Ishikawa (cell line): ENCODE data around the gene GM2A.

Experiments used
- CEBPB ChIP-seq: IDR thresholded peaks from 2 replicates; pipeline ENCODE4 v1.6.1; 2012
- CREB1 ChIP-seq: IDR thresholded peaks from 2 replicates; pipeline ENCODE4 v1.6.1; 2012; ENCODE audit warnings: low read depth
- EGR1 ChIP-seq: IDR thresholded peaks from 2 replicates; pipeline ENCODE4 v1.6.1; 2012
- EP300 ChIP-seq: IDR thresholded peaks from 2 replicates; pipeline ENCODE4 v1.6.1; 2012; ENCODE audit warnings: borderline replicate concordance
- FOXM1 ChIP-seq: IDR thresholded peaks from 2 replicates; pipeline ENCODE4 v1.6.1; 2012; ENCODE audit warnings: low read depth, borderline replicate concordance
- NFIC ChIP-seq: IDR thresholded peaks from 2 replicates; pipeline ENCODE4 v1.6.1; 2012
- RAD21 ChIP-seq: IDR thresholded peaks from 2 replicates; pipeline ENCODE4 v1.6.1; 2012; ENCODE audit warnings: low read depth
- TAF1 ChIP-seq: IDR thresholded peaks from 2 replicates; pipeline ENCODE4 v1.6.1; 2012; ENCODE audit warnings: low read depth, mild to moderate bottlenecking
- TCF12 ChIP-seq: IDR thresholded peaks from 2 replicates; pipeline ENCODE4 v1.6.1; 2012; ENCODE audit warnings: low read depth
- TEAD4 ChIP-seq: IDR thresholded peaks from 2 replicates; pipeline ENCODE4 v1.6.1; 2012
- YY1 ChIP-seq: IDR thresholded peaks from 2 replicates; pipeline ENCODE4 v1.6.1; 2012; ENCODE audit warnings: low read depth
- ZBTB7A ChIP-seq: IDR thresholded peaks from 2 replicates; pipeline ENCODE4 v1.6.1; 2012; ENCODE audit warnings: low read depth
- TF ChIP-seq, protein P1 (sequence below): IDR thresholded peaks from 2 replicates; pipeline ENCODE4 v1.6.1; 2012
- TF ChIP-seq, protein P2 (sequence below): IDR thresholded peaks from 2 replicates; pipeline ENCODE4 v1.6.1; 2012
- TF ChIP-seq, protein P3 (sequence below): IDR thresholded peaks from 2 replicates; pipeline ENCODE4 v1.6.1; 2012; ENCODE audit warnings: low read depth, mild to moderate bottlenecking

GM2A gene

DNA sequence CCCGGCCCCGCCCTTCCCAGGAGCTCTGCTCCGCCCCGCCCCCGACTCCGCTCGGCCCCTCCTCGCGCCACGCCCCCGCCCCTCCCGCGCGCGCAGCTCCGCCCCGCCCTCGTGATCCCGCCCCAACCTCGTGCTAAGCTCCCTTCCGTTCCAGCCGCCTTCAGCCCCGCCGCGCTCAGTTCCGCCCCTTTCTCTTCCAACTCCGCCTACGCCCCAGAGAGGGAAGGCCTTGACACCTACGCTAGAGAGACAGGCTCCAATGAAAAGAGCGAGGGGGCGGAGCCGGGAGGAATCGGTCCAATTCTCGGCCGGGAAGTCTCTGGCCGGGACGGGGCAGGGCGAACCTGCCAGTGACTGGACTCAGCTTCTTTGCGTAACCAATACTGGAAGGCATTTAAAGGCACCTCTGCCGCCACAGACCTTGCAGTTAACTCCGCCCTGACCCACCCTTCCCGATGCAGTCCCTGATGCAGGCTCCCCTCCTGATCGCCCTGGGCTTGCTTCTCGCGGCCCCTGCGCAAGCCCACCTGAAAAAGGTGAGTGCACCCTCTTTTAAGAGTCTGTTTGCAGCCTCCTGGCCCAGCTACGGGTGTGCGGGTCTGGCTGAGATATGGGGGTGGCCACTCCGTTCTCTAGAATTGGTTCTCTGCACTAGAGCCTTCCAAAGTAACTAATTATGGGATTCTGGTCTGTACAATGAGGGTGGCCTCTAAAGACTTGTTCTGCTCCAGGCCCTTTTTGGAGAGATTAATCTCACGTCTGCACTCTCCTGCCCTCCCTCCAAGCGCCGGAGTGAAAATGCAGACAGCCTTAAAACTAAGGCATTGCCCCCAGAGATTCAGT, at the start of gene GM2A:
TSS of gene GM2A (plus strand) at position 424 of the 843 bp plus-strand sequence. CDS start at position 456, 32 bp downstream.
- TF ChIP-seq FOXM1 = no peak
- no peak for TF ChIP-seq CREB1
- peak; percentile 57; the same call in 1 of the 2 replicates for TF ChIP-seq ZBTB7A
- TF ChIP-seq, protein P1, sequence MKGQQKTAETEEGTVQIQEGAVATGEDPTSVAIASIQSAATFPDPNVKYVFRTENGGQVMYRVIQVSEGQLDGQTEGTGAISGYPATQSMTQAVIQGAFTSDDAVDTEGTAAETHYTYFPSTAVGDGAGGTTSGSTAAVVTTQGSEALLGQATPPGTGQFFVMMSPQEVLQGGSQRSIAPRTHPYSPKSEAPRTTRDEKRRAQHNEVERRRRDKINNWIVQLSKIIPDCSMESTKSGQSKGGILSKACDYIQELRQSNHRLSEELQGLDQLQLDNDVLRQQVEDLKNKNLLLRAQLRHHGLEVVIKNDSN = peak; percentile 65
- no peak for TF ChIP-seq NFIC
- TF ChIP-seq, protein P2, sequence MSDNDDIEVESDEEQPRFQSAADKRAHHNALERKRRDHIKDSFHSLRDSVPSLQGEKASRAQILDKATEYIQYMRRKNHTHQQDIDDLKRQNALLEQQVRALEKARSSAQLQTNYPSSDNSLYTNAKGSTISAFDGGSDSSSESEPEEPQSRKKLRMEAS = peak; percentile 46
- no peak for TF ChIP-seq EP300
- TF ChIP-seq, protein P3, sequence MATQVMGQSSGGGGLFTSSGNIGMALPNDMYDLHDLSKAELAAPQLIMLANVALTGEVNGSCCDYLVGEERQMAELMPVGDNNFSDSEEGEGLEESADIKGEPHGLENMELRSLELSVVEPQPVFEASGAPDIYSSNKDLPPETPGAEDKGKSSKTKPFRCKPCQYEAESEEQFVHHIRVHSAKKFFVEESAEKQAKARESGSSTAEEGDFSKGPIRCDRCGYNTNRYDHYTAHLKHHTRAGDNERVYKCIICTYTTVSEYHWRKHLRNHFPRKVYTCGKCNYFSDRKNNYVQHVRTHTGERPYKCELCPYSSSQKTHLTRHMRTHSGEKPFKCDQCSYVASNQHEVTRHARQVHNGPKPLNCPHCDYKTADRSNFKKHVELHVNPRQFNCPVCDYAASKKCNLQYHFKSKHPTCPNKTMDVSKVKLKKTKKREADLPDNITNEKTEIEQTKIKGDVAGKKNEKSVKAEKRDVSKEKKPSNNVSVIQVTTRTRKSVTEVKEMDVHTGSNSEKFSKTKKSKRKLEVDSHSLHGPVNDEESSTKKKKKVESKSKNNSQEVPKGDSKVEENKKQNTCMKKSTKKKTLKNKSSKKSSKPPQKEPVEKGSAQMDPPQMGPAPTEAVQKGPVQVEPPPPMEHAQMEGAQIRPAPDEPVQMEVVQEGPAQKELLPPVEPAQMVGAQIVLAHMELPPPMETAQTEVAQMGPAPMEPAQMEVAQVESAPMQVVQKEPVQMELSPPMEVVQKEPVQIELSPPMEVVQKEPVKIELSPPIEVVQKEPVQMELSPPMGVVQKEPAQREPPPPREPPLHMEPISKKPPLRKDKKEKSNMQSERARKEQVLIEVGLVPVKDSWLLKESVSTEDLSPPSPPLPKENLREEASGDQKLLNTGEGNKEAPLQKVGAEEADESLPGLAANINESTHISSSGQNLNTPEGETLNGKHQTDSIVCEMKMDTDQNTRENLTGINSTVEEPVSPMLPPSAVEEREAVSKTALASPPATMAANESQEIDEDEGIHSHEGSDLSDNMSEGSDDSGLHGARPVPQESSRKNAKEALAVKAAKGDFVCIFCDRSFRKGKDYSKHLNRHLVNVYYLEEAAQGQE = no peak
- TF ChIP-seq TEAD4 = no peak
- peak; percentile 76 for TF ChIP-seq CEBPB
- peak; percentile 11; the same call in 1 of the 2 replicates for TF ChIP-seq TAF1
- no peak for TF ChIP-seq TCF12
- TF ChIP-seq RAD21 = no peak
- peak; percentile 85 for TF ChIP-seq EGR1
- TF ChIP-seq YY1 = no peak

DNA sequence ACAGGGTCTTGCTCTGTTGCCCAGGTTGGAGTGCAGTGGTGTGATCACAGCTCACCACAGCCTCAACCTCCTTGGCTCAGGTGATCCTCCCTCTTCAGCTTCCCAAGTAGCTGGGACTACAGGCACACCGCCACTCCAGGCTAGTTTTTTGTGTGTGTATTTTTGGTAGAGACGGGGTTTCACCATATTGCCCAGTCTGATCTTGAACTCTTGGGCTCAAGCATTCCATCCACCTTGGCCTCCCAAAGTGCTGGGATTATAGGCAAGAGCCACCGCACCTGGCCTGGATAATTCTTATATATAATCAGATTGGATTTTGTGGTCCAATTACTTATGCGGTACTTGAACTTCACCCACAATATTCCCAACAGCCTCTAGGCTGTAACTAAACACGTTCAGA, 48.9 kb upstream of the GM2A start:
- TF ChIP-seq CEBPB (no peak), YY1 (no peak), ZBTB7A (no peak), NFIC (no peak), FOXM1 (no peak), TAF1 (no peak), CREB1 (no peak), EGR1 (no peak), TEAD4 (no peak), RAD21 (no peak), EP300 (no peak), TCF12 (no peak)
- TF ChIP-seq, protein P3 = no peak
- TF ChIP-seq, protein P1 = no peak
- TF ChIP-seq, protein P2 = no peak

DNA sequence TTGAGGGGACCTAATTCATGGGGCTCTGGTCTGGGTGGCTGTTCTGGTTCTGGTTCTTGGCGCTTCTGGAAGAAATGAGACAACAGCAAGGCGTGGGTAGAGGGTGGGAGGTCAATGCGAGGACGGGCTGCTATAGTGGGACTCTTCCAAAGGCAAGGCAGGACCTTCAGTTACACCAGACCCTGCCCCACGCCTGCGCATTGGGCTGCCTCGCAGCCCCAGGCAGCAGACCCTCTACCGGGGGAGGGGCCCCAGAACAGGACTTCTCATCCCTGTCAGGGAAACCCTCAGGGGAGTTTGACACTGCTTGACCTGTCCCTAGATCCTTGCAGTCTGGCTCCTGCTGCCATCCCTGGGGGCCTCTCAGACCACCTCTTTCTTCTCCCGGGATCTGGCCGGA, 47.6 kb upstream of the GM2A start:
- TF ChIP-seq YY1 (no peak), NFIC (no peak), EP300 (no peak), EGR1 (no peak), RAD21 (no peak), CREB1 (no peak), TAF1 (no peak), FOXM1 (no peak), TCF12 (no peak), ZBTB7A (no peak)
- TF ChIP-seq, protein P3 = no peak
- TF ChIP-seq, protein P1 = no peak
- TF ChIP-seq, protein P2 = no peak
